ENCODE data around the gene PTPRN2.

PTPRN2 gene

DNA sequence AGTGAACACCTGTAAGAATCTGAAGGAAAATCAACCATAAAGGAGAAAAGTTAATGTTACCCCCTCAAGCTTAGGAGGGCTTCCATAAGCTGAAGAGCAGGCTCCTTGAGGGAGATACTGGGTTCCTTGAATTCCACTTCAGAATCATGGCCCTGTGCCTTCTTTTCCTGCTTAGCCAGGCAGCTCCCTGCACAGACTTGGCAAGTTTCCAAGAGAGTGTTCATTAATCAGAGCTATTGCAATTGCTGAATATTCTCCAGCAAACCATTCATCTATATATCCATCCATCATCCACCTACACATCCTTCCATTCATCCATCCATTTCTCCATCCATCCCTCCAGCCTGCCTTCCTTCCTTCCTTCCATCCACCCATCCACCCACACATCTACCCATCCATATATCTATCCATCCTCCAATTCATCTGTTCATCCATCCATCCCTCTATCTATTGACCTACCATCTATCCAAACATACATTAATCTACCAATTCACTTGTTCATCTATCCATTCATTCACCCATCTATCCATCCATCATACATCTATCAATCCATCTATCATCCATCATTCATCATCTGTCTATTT lies 574.4 kb downstream of the PTPRN2 start:
- no peak for DNase-seq

- DNase-seq = no peak
Observed at GRCh38 chr7:158011941-158012340, 575.7 kb downstream of the PTPRN2 start.

GRCh38 chr7:158010961-158011693 lies 576.5 kb downstream of the PTPRN2 start:
- DNase-seq = no peak

DNA sequence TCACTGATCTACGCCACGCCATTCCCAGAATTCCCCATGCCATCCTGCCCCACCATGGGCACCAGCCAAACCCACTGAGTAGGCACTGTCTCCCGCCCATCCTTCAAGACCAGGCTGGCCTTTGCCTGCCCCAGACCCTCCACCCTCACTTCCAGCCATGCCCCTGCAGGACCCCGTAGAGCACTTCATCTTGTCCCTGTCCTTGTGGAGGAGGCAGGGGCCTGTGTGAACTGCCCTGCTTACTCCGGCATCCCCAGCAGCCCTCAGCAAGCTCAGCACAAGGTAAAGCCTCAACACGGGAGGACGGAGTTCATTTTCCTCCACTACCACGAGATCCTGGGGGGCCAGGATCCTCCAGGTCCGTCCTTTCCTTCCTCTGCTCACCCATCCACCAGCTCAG lies 577.7 kb downstream of the PTPRN2 start:
- no peak for DNase-seq

DNA sequence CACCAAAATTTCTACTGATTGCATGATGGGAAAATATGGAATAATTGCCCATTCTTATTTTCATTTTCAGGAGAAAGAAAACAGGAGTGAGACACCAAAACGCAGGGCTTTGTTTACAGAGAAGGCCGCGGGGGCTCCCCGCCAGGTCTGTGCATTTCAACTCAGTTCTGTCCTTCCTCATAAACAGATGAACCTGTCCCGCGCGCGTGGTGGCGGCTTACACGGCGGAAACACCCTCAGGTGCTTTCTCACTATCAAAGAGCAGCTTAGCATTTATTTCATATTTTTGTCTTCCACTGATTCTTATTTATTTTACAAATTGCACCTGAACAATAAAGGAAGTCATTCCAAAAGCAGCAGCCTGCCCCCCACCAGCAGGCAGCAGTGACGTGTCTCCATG lies 579.4 kb downstream of the PTPRN2 start:
- no peak for DNase-seq

DNA sequence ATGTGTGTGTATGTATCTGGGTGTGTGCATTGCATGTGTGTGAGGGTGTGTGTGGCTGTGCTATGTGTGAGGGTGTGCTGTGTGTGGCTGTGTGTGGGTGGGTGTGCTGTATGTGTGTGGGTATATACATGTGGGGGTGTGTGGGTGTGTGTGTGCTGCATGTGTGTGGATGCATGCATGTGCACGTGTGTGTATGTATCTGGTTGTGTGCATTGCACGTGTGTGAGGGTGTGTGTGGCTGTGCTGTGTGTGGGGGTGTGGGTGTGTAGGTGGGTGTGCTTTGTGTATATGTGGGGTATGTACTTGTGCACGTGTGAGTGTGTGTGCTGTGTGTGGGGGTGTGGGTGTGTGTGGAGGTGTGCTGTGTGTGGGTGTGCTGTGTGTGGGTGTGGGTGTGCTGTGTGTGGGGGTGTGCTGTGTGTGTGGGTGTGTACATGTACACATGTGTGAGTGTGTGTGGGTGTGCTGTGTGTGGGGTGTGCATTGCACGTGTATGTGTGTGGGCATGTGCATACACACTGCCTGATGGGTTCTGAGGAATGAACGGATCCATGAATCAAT lies 579.8 kb downstream of the PTPRN2 start:
- DNase-seq = no peak

- no peak for DNase-seq
Observed at GRCh38 chr7:158006841-158007696, 580.6 kb downstream of the PTPRN2 start.

DNA sequence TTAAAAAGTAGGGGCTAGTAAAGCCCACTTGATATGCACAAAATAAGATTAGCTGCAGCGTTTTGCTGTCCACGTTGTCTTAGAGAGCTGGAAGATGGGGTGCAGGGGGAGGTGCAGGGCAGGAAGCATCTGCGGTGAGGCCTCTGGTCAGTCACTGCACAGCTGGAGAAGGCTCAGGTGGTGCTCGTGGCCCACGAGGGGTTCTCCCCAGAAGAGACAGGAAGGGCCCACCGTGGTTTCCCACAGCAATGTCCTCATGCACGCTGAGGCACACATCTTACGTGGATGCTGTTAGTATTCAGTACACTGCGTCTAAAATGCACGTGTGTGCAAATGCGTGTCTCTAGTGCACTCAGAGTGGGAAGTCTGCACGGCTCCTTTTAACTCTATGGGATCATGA lies 582.1 kb downstream of the PTPRN2 start:
- DNase-seq = no peak

- no peak for DNase-seq
Observed at GRCh38 chr7:158004123-158004490, 583.5 kb downstream of the PTPRN2 start.

GRCh38 chr7:158003441-158004122 lies 584.0 kb downstream of the PTPRN2 start:
- DNase-seq = no peak

GRCh38 chr7:158002486-158003080 lies 585.0 kb downstream of the PTPRN2 start:
- no peak for DNase-seq

- DNase-seq = no peak
Observed at GRCh38 chr7:158001621-158002320, 585.9 kb downstream of the PTPRN2 start.

- no peak for DNase-seq
Observed at GRCh38 chr7:158001003-158001402, 586.6 kb downstream of the PTPRN2 start.

- DNase-seq = no peak
Observed at GRCh38 chr7:158000160-158000559, 587.5 kb downstream of the PTPRN2 start.

DNA sequence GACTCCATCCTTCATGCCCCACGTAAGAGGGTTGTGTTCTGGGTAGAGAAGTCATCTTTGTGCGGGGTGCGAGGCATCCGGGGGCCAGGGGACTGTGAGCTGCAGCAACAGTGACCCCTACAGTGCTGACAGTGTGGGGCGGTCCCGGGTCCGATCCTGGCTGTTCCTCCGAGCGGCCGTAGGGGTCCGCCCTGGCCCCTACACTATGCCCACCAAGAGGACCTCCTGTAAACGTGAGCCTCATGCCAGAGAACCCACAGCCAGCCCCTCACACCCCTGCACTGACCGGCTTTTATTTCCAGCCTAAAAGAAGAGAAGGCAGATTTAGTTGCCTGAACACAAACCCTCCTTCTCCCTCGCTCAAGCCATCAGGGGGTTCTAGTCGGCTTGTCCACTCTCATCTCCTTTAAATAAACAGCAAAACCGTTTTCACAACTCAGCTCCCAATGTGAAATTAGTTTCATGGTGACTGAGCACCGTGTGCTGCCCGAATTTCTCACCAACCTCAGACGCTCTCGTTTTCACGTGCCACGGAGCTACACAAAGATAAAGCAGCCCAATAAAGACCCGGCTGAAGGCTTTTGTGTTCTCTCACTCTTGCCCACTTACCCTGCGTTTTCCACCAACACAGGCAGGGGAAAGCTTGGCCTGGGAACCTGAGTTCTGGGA lies 588.6 kb downstream of the PTPRN2 start:
- no peak for DNase-seq

GRCh38 chr7:157997471-157997870 lies 590.2 kb downstream of the PTPRN2 start:
- DNase-seq = no peak

DNA sequence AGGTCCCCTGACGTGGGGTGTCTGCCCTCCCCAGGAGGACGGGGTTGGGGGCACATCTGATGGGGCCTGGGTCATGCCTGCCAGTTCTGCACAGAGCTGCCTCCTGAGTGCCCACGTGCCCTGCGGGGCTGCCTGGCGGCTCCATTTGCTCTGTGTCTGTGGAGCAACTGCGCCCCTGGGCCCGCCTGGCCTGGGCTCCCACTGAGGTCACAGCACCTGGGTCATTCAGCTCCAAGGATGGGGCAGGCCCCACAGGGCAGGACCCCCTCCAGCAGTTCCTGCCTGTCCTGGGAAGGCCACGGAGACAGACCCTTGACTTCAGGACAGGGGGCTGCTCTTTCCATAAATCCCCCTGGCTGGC lies 590.6 kb downstream of the PTPRN2 start:
- DNase-seq = no peak

DNA sequence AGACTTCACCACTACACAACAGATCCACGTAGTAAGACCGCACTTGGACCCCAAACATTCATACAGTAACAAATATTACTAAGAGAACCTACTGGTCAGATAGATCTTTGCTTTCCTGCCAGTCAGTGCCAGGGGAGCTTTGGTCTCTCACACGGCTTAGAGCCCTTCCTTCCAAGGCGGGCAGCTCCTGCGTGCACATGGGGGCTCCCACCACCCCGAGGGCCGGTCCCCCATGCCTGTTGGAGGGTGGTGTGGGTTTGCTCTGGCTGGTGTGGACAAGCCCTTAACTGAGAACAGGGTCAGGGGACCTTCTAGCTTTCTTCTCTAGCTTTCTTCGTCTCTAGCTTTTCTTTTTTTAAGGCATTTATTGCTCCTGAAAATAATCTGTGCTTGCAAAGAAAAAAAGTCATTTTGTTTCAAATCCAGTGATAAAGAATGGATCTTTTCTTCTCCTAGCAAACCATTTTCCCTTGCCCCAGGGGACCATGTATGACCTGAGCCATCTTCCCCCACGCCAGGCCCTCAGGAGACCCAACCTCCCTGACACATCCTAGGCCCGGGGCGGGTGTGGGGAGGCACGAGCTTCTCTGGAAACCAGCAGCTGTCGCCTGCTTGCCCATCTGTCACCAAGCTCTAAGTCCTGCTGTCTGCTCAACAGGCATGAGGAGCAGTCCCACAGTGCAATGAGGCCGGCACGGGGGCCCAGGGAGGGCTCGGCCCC lies 591.1 kb downstream of the PTPRN2 start:
- DNase-seq = no peak

DNA sequence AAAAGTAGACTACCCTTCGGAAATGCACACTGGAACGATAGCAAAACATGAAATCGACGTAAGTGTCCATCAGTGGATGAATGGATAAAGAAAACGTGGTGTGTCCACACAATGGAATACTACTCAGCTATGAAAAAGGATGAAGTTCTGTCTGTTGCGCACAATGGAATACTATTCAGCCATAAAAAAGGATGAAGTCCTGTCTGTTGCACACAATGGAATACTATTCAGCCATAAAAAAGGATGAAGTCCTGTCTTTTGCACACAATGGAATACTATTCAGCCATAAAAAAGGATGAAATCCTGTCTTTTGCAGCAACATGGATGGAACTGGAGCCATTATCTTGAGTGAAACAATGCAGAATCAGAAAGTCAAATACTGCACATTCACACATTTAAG lies 591.8 kb downstream of the PTPRN2 start:
- no peak for DNase-seq

- no peak for DNase-seq
Observed at GRCh38 chr7:157994319-157994718, 593.3 kb downstream of the PTPRN2 start.
